D341Med (cell line): Measurements from ENCODE around the gene LIMA1.
"Not testable (repeated sequence)": the region's sequence is repeated elsewhere in the genome, so short reads cannot be mapped to it uniquely, and the experiment has no call there.

Experiments
- DNase-seq: peaks from one replicate; pipeline ENCODE4 v3.0.0; 2012; ENCODE audit warnings: low spot score

Gene LIMA1

DNA sequence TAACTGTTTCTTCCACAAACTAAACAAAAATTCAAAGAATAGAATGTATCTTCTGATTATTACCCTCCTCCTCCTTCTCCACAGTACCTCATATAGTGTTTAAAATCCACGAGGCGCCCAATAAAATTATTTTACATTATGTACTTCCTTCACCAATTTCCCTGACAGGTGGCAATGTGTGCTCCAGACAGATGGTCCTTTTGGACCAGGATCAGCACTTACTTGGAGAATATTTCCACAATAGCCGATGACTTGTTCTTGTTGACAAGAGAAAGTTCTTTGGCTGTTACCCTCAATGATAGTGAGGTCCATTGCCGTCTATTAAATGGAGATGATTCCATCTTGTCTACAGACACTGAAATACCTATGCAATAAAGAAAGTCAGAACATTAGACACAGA, 34.9 kb downstream of the LIMA1 start:
- DNase-seq, result no peak

DNA sequence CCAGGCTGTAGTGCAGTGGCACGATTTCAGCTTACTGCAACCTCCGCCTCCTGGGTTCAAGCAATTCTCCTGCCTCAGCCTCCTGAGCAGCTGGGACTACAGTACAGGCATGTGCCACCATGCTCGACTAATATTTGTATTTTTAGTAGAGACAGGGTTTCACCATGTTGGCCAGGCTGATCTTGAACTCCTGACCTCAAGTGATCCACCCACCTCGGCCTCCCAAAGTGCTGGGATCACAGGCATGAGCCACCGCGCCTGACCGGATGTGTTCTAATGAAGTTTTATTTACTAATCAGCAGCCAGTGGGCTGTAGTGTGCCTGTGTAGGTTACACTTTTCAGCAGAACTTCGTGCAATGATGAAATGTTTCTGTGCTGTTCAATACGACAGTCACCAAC, 35.7 kb downstream of the LIMA1 start:
- not testable (repeated sequence) for DNase-seq

DNA sequence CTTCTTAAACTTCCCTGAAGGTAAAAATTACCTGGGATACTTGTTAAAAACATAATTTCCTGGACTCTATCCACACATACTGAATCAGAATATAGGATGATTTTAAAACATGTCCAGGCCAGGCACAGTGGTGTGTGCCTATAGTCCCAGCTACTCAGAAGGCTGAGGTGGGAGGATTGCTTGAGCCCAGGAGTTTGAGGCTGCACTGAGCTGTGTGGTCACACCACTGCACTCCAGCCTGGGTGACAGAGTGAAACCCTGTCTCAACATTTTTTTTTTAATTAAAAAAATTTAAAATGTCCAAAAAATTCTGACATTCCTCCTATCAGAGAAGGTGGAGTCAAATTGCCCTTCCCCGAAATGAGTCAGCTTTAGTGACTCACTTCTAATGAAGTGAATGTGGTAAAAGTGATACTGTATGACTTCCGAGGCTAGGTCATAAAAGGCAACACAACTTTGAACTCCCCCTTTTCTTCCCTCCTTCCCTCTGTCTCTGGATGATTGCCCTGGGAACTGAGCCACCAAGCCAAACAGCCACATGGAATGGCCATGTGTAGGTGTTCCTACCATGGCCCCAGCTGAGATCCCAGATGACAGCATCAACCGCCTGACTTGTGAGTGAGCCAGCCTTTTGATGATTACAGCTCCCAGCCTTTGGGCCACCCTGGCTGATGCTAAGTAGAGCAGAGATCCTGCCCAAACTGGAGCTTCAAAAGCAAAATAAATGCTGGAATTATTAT, 36.3 kb downstream of the LIMA1 start:
- no peak for DNase-seq

GRCh38 chr12:50246197-50246865, 37.0 kb downstream of the LIMA1 start:
- no peak for DNase-seq

DNA sequence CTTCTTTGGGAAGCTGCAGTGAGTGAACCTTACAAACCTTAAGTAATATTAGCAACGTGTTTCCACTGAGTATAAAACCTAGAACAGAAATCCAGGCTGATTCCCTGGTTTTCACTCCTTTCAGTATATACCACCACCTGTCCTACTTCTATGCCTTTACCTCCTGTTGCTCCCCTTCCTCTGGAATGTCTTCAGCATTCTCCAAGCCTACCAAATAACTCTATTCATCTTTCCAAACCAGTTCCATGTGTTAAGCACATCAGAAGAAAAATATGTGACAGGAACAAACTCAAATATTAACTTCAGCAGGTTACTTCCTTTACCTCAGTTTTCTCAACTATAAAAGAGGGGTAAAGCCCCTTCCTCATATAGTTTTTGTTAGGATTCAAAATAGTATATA, 39.8 kb downstream of the LIMA1 start:
- no peak for DNase-seq

- no peak for DNase-seq
Measured at GRCh38 chr12:50242751-50243191, 40.5 kb downstream of the LIMA1 start.

- DNase-seq, result no peak
Measured at GRCh38 chr12:50241178-50241577, 42.1 kb downstream of the LIMA1 start.

DNA sequence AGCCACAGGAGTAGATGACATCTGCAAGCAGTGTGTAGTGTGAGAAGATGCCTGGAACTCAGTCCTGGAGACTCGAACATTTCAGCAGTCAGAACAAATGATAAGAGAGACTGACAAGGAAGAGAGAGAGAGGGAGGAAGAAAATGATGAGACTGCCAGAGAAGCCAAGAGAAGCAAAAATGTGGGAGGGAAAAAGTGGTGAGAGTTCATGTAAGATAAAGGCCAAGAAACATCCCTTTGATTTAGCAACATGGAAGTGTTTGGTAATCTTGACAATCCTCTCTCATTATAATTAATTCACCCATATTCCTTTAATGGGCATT, 42.6 kb downstream of the LIMA1 start:
- DNase-seq, result no peak

DNA sequence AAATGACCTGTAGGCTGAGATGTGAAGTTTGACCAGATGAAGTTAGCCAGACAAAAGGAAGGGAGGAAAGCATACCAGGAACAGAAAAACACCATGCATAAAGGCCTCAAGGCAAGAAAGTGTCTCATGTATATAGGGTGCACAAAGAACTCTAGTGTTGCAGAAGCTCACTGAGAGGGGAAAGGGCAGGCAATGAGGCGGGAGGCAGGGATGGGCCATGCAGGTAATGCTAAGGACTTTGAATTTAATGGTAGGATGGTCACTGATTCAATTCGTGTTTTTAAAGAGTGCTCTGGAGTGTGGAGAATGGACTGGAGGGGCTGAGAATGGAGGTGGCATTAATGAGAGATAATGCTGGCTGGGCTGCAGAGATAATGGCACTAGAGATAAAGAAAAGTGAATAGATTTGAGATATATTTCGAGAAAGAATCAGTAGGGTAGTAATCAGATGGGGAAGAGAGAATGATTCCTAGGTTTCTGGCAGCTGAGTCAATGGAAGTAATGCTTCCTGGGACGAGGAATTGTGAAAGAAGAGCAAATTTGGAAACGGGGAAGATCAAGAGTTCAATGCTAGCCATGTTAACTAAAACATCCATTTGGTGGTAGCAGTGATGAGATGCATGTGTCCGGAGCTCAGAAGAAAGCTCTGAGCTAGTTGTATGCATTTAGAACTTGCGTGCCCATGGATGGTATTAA, 43.1 kb downstream of the LIMA1 start:
- no peak for DNase-seq

- no peak for DNase-seq
Measured at GRCh38 chr12:50239355-50239891, 43.9 kb downstream of the LIMA1 start.

GRCh38 chr12:50234347-50234746, 49.0 kb downstream of the LIMA1 start:
- DNase-seq, result no peak

- no peak for DNase-seq
Measured at GRCh38 chr12:50232771-50233209, 50.5 kb downstream of the LIMA1 start.

DNA sequence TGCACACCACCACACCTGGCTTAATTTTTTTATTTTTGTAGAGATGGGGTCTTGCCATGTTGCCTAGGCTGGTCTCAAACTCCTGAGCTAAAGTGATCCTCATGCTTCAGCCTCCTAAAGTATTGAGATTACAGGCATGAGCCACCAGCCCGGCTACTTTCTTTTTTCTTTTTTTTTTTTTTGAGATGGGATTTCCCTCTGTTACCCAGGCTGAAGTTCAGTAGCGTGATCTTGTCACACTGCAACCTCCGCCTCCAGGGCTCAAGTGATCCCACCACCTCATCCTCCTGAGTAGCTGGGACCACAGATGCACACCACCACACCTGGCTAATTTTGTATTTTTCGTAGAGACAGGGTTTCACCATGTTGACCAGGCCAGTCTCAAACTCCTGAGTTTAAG, 51.1 kb downstream of the LIMA1 start:
- no peak for DNase-seq

GRCh38 chr12:50231346-50231745, 52.0 kb downstream of the LIMA1 start:
- no peak for DNase-seq

- DNase-seq, result no peak
Measured at GRCh38 chr12:50230217-50230616, 53.1 kb downstream of the LIMA1 start.

- DNase-seq, result peak; percentile 59
Measured at GRCh38 chr12:50224026-50224692, 59.2 kb downstream of the LIMA1 start.

DNA sequence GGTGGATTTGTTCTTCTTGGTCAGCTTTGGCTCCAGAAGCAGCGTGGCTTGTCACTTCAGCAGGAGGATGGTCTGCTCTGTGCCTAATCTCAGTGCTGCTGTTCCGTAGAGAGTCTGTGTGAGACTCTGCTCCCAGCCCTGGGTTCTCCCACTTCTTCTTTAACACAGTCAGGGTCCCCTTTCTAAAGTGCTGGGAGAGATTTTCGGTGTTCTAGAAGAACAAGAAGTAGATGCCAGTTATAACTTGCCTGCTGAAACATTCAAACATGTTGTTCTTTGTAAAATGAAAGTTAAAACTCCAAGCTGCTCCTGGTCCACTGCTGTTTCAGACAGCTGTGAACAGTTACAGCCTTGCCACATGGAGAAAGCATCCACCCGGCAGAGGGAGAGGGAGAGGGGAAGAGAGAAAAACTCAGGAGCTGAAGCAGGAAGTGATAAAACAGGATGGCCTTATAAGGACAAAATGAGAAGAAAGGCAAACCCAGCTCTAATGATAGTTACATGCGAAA, 61.0 kb downstream of the LIMA1 start:
- DNase-seq, result peak; percentile 54

- peak; percentile 52 for DNase-seq
Measured at GRCh38 chr12:50221228-50222008, 61.9 kb downstream of the LIMA1 start.

DNA sequence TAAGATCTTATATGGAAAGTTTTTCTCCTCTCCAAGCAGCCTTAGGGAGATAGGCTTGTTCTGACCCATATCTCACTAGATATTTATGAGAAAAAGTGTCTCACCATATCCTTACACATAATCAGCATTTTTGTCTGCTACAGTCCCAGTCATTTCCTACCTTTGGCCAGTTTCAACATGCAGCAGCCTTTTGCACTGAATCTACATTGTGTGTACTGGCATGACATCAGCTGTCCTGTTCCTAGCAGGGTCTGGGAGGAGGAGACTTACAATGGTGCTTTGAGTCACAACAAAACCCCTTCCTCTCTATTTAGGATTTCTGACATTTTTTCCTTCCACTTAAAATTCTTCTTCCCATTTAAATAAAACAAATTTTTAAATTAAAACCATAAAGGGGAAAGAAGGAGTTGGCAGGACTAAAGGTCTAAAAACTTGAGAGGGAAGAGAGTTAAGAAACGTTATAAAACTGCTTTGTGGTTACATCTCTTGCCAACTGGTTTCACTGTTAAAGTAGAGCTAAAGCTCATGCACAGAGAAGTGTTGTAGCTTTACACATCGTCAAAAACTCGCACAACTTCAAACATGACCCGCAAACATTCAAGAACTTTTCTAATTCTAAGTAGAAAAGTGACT, 62.8 kb downstream of the LIMA1 start:
- DNase-seq, result no peak

- no peak for DNase-seq
Measured at GRCh38 chr12:50219544-50219943, 63.8 kb downstream of the LIMA1 start.

DNA sequence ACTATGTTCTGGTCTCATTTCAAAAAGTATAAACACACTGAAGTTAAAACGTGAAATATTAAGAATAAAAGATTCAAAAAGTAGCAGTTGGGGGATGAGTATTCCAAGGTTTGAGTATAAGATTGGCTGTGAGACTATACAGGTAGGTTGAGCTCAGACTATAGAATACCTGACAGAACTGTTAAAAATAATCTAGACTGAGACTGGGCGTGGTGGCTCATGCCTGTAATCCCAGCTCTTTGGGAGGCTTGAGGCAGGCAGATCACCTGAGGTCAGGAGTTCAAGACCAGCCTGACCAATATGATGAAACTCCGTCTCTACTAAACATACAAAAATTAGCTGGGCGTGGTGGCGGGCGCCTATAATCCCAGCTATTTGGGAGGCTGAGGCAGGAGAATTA, 64.3 kb downstream of the LIMA1 start:
- DNase-seq, result not testable (repeated sequence)
